Activated T-cell treated with anti-CD3 and anti-CD28 coated beads for 48 hours (primary cell): ENCODE measurements around the gene PLEKHA1.

Experiments used
- DNase-seq: peaks from one replicate; pipeline ENCODE4 v3.0.0-alpha.2; 2020; ENCODE audit warnings: low read depth

PLEKHA1 gene

GRCh38 chr10:122480146-122480833 lies 105.8 kb downstream of the PLEKHA1 start:
- no peak for DNase-seq

GRCh38 chr10:122481296-122482056 lies 107.0 kb downstream of the PLEKHA1 start:
- DNase-seq: no peak
